ENCODE measurements around the gene DMKN. TPM values are rescaled to one million over a fixed set of nuclear protein-coding genes. Genes with fewer than 3 reads are reported as not detected.

The DMKN gene
- 100 to 1,000 TPM in 3 of 6 donors, 10 to 100 TPM in 3; 64.9 to 127 (median 101) TPM for total RNA-seq

- TF ChIP-seq POLR2A (IDR thresholded peaks at IDR 0.05) (no peak), CTCF (IDR thresholded peaks at IDR 0.05) (peak in 1 of 6 experiments; percentile 11)
- Histone ChIP-seq H3K4me3 (no peak within 1 kb of the TSS), H3K27ac (no peak within 1 kb of the TSS), H3K4me1 (peaks cover 7 to 24% (median 11%) of the 10 kb centered on the region in 4 donors), H3K36me3 (no peaks in the 10 kb centered on the region), H3K27me3 (no peaks in the 10 kb centered on the region), H3K9me3 (no peaks in the 10 kb centered on the region)
- DNase-seq: peak; percentile 38 to 44
- 21 to 30% methylated on average over 14 to 15 of the region's 15 CpGs for WGBS, 2 donors
- no peak for ATAC-seq (ENCODE audit: low FRiP score in 2 of 2)
Observed at GRCh38 chr19:35513628-35514281, at the start of gene DMKN. Gene DMKN, minus strand, starts transcription at chr19:35513649. Its CDS starts 174 bp downstream, at chr19:35513475.

- no peak overlapping the region for H3K4me3 ChIP-seq
- no peak for ATAC-seq (ENCODE audit: low FRiP score in 2 of 2)
- H3K4me1 ChIP-seq: peaks cover 5 to 10% (median 8%) of the 10 kb centered on the region in 4 donors
- DNase-seq: no peak
- no peaks in the 10 kb centered on the region for H3K9me3 ChIP-seq
- peaks cover 0 to 18% (median 7%) of the 10 kb centered on the region in 4 donors for H3K27me3 ChIP-seq
- no peak for TF ChIP-seq POLR2A (IDR thresholded peaks at IDR 0.05)
- no peaks in the 10 kb centered on the region for H3K36me3 ChIP-seq
- 71 to 74% methylated on average over 2 of the region's 2 CpGs for WGBS, 2 donors
- no peak overlapping the region for H3K27ac ChIP-seq
Observed at GRCh38 chr19:35562776-35563175, 49.3 kb upstream of the DMKN start.

GRCh38 chr19:35562336-35562735, 48.9 kb upstream of the DMKN start:
- DNase-seq (peak in 1 of 2 donors; percentile 74), ATAC-seq (ENCODE audit: low FRiP score in 2 of 2) (no peak)
- Histone ChIP-seq H3K4me1 (peaks cover 5 to 14% (median 12%) of the 10 kb centered on the region in 4 donors), H3K9me3 (no peaks in the 10 kb centered on the region), H3K4me3 (no peak overlapping the region), H3K36me3 (no peaks in the 10 kb centered on the region), H3K27ac (no peak overlapping the region), H3K27me3 (peaks cover 0 to 18% (median 7%) of the 10 kb centered on the region in 4 donors)
- 56 to 73% methylated on average over 11 to 17 of the region's 17 CpGs for WGBS, 2 donors
- no peak for TF ChIP-seq POLR2AphosphoS5 (IDR thresholded peaks at IDR 0.05)
- no peak for TF ChIP-seq EP300 (IDR thresholded peaks at IDR 0.05)
- TF ChIP-seq POLR2A (IDR thresholded peaks at IDR 0.05): no peak
- no peak for TF ChIP-seq CTCF (IDR thresholded peaks at IDR 0.05)

- Histone ChIP-seq H3K27ac (no peak overlapping the region), H3K27me3 (peaks cover 0 to 18% (median 7%) of the 10 kb centered on the region in 4 donors), H3K4me1 (peaks cover 5 to 14% (median 12%) of the 10 kb centered on the region in 4 donors), H3K4me3 (no peak overlapping the region), H3K36me3 (no peaks in the 10 kb centered on the region), H3K9me3 (no peaks in the 10 kb centered on the region)
- ATAC-seq (ENCODE audit: low FRiP score in 2 of 2) (no peak), DNase-seq (no peak)
- 76 to 89% methylated on average over 6 of the region's 6 CpGs for WGBS, 2 donors
- TF ChIP-seq EP300 (IDR thresholded peaks at IDR 0.05): no peak
- TF ChIP-seq POLR2AphosphoS5 (IDR thresholded peaks at IDR 0.05): no peak
- no peak for TF ChIP-seq CTCF (IDR thresholded peaks at IDR 0.05)
Observed at GRCh38 chr19:35561436-35561835, 48.0 kb upstream of the DMKN start.

- ATAC-seq (ENCODE audit: low FRiP score in 2 of 2) (no peak), DNase-seq (no peak)
- no peak overlapping the region for H3K27ac ChIP-seq
- peaks cover 5 to 14% (median 12%) of the 10 kb centered on the region in 4 donors for H3K4me1 ChIP-seq
- 60 to 71% methylated on average over 4 to 6 of the region's 6 CpGs for WGBS, 2 donors
- H3K9me3 ChIP-seq: no peaks in the 10 kb centered on the region
- no peaks in the 10 kb centered on the region for H3K36me3 ChIP-seq
- no peak overlapping the region for H3K4me3 ChIP-seq
- TF ChIP-seq POLR2A (IDR thresholded peaks at IDR 0.05): no peak
- TF ChIP-seq CTCF (IDR thresholded peaks at IDR 0.05): no peak
- no peak for TF ChIP-seq POLR2AphosphoS5 (IDR thresholded peaks at IDR 0.05)
- TF ChIP-seq EP300 (IDR thresholded peaks at IDR 0.05): no peak
- peaks cover 0 to 18% (median 7%) of the 10 kb centered on the region in 4 donors for H3K27me3 ChIP-seq
Observed at GRCh38 chr19:35560677-35561076, 47.2 kb upstream of the DMKN start.
